ENCODE data around the gene KASH5.

KASH5 gene

GRCh38 chr19:49387936-49388372 is at the start of gene KASH5:
Gene KASH5 (plus strand): TSS chr19:49388249. CDS start chr19:49390884, 2,635 bp downstream.
- peak; percentile 55 for DNase-seq (ENCODE audit: low read depth, low spot score)

GRCh38 chr19:49338691-49339300 is 49.3 kb upstream of the KASH5 start:
- no peak for DNase-seq (ENCODE audit: low read depth, low spot score)

GRCh38 chr19:49339301-49340068 is 48.6 kb upstream of the KASH5 start:
- no peak for DNase-seq (ENCODE audit: low read depth, low spot score)

- DNase-seq (ENCODE audit: low read depth, low spot score), result no peak
Measured at GRCh38 chr19:49340069-49340864, 47.8 kb upstream of the KASH5 start.

- DNase-seq (ENCODE audit: low read depth, low spot score), result no peak
Measured at GRCh38 chr19:49340865-49341718, 47.0 kb upstream of the KASH5 start.

GRCh38 chr19:49342291-49342721 is 45.7 kb upstream of the KASH5 start:
- no peak for DNase-seq (ENCODE audit: low read depth, low spot score)

- no peak for DNase-seq (ENCODE audit: low read depth, low spot score)
Measured at GRCh38 chr19:49343123-49343522, 44.9 kb upstream of the KASH5 start.

GRCh38 chr19:49344505-49345423 is 43.3 kb upstream of the KASH5 start:
- no peak for DNase-seq (ENCODE audit: low read depth, low spot score)

- no peak for DNase-seq (ENCODE audit: low read depth, low spot score)
Measured at GRCh38 chr19:49347191-49347590, 40.9 kb upstream of the KASH5 start.

GRCh38 chr19:49347835-49348234 is 40.2 kb upstream of the KASH5 start:
- DNase-seq (ENCODE audit: low read depth, low spot score), result no peak

- no peak for DNase-seq (ENCODE audit: low read depth, low spot score)
Measured at GRCh38 chr19:49348305-49349189, 39.5 kb upstream of the KASH5 start.

GRCh38 chr19:49349567-49349966 is 38.5 kb upstream of the KASH5 start:
- no peak for DNase-seq (ENCODE audit: low read depth, low spot score)

GRCh38 chr19:49355909-49356353 is 32.1 kb upstream of the KASH5 start:
- no peak for DNase-seq (ENCODE audit: low read depth, low spot score)

- no peak for DNase-seq (ENCODE audit: low read depth, low spot score)
Measured at GRCh38 chr19:49356382-49356781, 31.7 kb upstream of the KASH5 start.

- DNase-seq (ENCODE audit: low read depth, low spot score), result no peak
Measured at GRCh38 chr19:49357186-49357585, 30.9 kb upstream of the KASH5 start.

- DNase-seq (ENCODE audit: low read depth, low spot score), result no peak
Measured at GRCh38 chr19:49359851-49360820, 27.9 kb upstream of the KASH5 start.

- DNase-seq (ENCODE audit: low read depth, low spot score), result no peak
Measured at GRCh38 chr19:49361438-49362047, 26.5 kb upstream of the KASH5 start.

Data from activated naive CD8-positive, alpha-beta T cell treated with anti-CD3 and anti-CD28 coated beads, Interleukin-2, amount 50 U/mL, for 16 hours (primary cell).